ENCODE measurements around the gene OTOR. TPM values are rescaled to one million over a fixed set of nuclear protein-coding genes. Genes with fewer than 3 reads are reported as not detected.

The OTOR gene
- total RNA-seq, 1 experiment from 2014 or later: not detected

GRCh38 chr20:16747291-16747811, 807 bp upstream of the OTOR start:
- Mint-ChIP-seq H3K9me3 (ENCODE audit: low read depth, unreplicated experiment) (no peaks in the 10 kb centered on the region), H3K36me3 (ENCODE audit: insufficient read depth, unreplicated experiment) (no peaks in the 10 kb centered on the region)
- BruUV-seq (replicated peaks): no TSS peak

GRCh38 chr20:16749573-16749972, 1.4 kb downstream of the OTOR start:
- H3K27ac Mint-ChIP-seq (ENCODE audit: unreplicated experiment): no peak overlapping the region
- H3K4me1 Mint-ChIP-seq (ENCODE audit: low read depth, unreplicated experiment): no peaks in the 10 kb centered on the region
- DNase-seq: no peak
- CTCF ChIA-PET: no interaction called here
- no peaks in the 10 kb centered on the region for H3K36me3 Mint-ChIP-seq (ENCODE audit: insufficient read depth, unreplicated experiment)
- no peak overlapping the region for H3K4me3 Mint-ChIP-seq (ENCODE audit: low read depth, unreplicated experiment)
- no peaks in the 10 kb centered on the region for H3K27me3 Mint-ChIP-seq (ENCODE audit: unreplicated experiment)
- BruUV-seq (replicated peaks): no TSS peak
- intact Hi-C loops (cut with micrococcal nuclease; ENCODE audit: unreplicated experiment): no loop called here
- no peaks in the 10 kb centered on the region for H3K9me3 Mint-ChIP-seq (ENCODE audit: low read depth, unreplicated experiment)
- TF ChIP-seq CTCF (IDR thresholded peaks at IDR 0.05; ENCODE audit: unreplicated experiment): no peak

More at GRCh38 chr20:16747291-16747811, 807 bp upstream of the OTOR start:
- Mint-ChIP-seq H3K27ac (ENCODE audit: unreplicated experiment) (no peak overlapping the region), H3K4me3 (ENCODE audit: low read depth, unreplicated experiment) (no peak overlapping the region), H3K4me1 (ENCODE audit: low read depth, unreplicated experiment) (no peaks in the 10 kb centered on the region), H3K27me3 (ENCODE audit: unreplicated experiment) (no peaks in the 10 kb centered on the region)
- no peak for TF ChIP-seq CTCF (IDR thresholded peaks at IDR 0.05; ENCODE audit: unreplicated experiment)
- CTCF ChIA-PET: no interaction called here
- intact Hi-C loops (cut with micrococcal nuclease; ENCODE audit: unreplicated experiment): no loop called here
- DNase-seq: no peak

GRCh38 chr20:16752082-16752481, 3.9 kb downstream of the OTOR start:
- H3K27me3 Mint-ChIP-seq (ENCODE audit: unreplicated experiment): no peaks in the 10 kb centered on the region
- no TSS peak for BruUV-seq (replicated peaks)
- no peak overlapping the region for H3K27ac Mint-ChIP-seq (ENCODE audit: unreplicated experiment)
- intact Hi-C loops (cut with micrococcal nuclease; ENCODE audit: unreplicated experiment): no loop called here
- H3K9me3 Mint-ChIP-seq (ENCODE audit: low read depth, unreplicated experiment): no peaks in the 10 kb centered on the region
- no peaks in the 10 kb centered on the region for H3K4me1 Mint-ChIP-seq (ENCODE audit: low read depth, unreplicated experiment)
- H3K36me3 Mint-ChIP-seq (ENCODE audit: insufficient read depth, unreplicated experiment): no peaks in the 10 kb centered on the region
- no peak overlapping the region for H3K4me3 Mint-ChIP-seq (ENCODE audit: low read depth, unreplicated experiment)
- CTCF ChIA-PET: no interaction called here
- no peak for DNase-seq
- TF ChIP-seq CTCF (IDR thresholded peaks at IDR 0.05; ENCODE audit: unreplicated experiment): no peak

DNA sequence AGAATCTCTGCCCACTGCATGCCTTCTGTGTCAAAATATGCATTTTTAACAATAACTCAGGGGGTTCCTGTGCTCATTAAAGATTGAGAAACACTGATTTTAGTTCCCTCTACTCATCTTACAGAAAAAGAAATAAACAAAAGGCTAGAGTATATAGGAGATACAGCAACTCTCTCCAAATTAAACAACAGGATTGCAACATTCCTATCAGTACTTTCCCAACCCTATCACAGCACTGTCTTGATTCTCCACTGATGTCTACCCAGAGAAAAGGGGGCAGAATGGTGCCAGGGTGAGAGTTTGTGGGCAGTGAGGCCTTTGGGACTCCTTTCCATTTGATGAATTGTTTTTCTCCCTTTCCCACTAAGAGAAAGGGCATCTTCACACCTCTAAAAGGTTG, 4.7 kb downstream of the OTOR start:
- no peaks in the 10 kb centered on the region for H3K4me1 Mint-ChIP-seq (ENCODE audit: low read depth, unreplicated experiment)
- no peak for DNase-seq
- H3K27ac Mint-ChIP-seq (ENCODE audit: unreplicated experiment): no peak overlapping the region
- no peaks in the 10 kb centered on the region for H3K9me3 Mint-ChIP-seq (ENCODE audit: low read depth, unreplicated experiment)
- no peak overlapping the region for H3K4me3 Mint-ChIP-seq (ENCODE audit: low read depth, unreplicated experiment)
- CTCF ChIA-PET: no interaction called here
- no peaks in the 10 kb centered on the region for H3K36me3 Mint-ChIP-seq (ENCODE audit: insufficient read depth, unreplicated experiment)
- no peak for TF ChIP-seq CTCF (IDR thresholded peaks at IDR 0.05; ENCODE audit: unreplicated experiment)
- intact Hi-C loops (cut with micrococcal nuclease; ENCODE audit: unreplicated experiment): no loop called here
- no peaks in the 10 kb centered on the region for H3K27me3 Mint-ChIP-seq (ENCODE audit: unreplicated experiment)
- no TSS peak for BruUV-seq (replicated peaks)
